NCI-H187 treated with DMSO at 0.1 percent for 48 hours (cell line): Measurements from ENCODE around the gene SPATA6.
"Not testable (repeated sequence)": the region's sequence is repeated elsewhere in the genome, so short reads cannot be mapped to it uniquely, and the experiment has no call there.

Experiments used
- DNase-seq: peaks from one replicate; lab custom pipeline; 2025; lab: John Stamatoyannopoulos, UW

Gene SPATA6

DNA sequence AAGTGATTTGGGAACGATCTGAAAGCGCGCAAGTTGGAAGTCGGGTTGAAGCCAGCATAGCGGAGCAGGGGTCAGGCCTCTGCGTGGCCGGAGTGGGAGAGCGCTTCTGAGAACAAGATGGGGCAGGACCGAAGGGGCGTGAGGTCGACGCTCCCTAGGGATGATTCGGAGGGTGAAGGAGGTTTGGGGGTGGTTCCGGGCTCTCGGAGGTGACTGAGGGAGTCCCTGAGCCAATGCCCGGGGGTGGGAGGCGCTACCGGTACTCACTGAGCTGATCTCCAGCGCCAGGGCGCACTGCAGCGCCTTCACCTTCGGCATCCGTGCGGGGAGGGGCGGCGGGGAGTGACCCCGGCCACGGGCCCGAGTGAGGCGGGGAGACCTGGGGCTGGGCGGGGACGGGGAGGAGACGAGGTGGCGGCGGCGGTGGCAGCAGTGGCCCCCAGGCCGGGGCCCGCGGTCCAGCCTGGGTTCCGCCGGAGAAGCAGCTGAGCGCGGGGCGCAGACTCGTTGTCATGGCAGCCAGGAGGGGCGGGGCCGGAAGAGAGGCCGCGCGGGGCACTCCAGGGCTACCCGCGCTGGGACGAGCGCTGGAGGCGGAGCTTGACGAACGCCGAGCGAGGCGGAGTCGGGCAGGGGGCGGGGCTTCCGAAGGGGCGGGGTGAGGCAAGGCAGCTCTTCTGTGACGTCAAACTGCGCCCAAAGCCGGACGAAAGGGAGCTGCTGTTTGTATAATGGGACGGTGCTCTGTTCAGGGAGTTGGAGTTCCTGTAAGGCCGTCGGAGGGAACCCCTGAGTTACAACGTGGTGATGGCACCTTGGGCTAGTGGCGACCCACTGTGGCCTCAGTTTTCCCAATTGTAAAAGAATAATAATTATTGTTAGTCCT is at the start of gene SPATA6:
Gene SPATA6 (minus strand): TSS at position 514 of the 886 bp plus-strand sequence. CDS start 196 bp downstream, at position 318.
- DNase-seq: peak; percentile 51

DNA sequence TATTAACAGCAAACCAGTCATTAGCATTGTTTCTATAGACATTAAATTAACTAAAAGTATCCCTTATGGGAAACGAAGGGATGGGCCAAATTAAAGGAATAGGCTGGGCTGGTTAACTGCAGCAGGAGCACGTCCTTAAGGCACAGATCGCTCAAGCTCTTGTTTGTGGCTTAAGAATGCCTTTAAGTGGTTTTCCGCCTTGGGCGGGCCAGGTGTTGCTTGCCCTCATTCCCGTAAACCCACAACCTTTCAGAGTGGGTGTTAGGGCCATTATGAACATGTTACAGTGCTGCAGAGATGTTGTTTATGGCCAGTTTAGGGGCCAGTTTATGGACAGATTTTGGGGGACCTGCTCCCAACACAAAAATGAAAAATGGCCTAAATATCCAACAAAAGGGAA is 47.9 kb upstream of the SPATA6 start:
- not testable (repeated sequence) for DNase-seq

DNA sequence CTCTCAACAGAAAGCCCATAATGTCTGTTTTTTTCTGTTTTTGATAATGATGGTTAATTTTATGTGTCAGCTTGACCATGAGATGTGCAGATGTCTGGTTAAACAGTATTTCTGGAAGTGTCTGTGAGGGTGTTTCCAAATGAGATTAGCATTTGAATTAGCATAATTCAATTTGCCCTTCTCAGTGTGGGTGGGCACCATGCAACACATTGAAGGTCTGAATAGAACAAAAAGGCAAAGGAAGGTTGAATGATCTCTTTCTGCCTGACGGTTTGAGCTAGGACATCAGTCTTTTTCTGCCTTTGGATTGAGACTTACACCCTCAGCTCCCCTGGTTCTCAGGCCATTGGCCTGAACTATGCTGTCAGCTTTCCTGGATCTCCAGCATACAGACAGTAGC is 34.9 kb upstream of the SPATA6 start:
- DNase-seq: no peak

DNA sequence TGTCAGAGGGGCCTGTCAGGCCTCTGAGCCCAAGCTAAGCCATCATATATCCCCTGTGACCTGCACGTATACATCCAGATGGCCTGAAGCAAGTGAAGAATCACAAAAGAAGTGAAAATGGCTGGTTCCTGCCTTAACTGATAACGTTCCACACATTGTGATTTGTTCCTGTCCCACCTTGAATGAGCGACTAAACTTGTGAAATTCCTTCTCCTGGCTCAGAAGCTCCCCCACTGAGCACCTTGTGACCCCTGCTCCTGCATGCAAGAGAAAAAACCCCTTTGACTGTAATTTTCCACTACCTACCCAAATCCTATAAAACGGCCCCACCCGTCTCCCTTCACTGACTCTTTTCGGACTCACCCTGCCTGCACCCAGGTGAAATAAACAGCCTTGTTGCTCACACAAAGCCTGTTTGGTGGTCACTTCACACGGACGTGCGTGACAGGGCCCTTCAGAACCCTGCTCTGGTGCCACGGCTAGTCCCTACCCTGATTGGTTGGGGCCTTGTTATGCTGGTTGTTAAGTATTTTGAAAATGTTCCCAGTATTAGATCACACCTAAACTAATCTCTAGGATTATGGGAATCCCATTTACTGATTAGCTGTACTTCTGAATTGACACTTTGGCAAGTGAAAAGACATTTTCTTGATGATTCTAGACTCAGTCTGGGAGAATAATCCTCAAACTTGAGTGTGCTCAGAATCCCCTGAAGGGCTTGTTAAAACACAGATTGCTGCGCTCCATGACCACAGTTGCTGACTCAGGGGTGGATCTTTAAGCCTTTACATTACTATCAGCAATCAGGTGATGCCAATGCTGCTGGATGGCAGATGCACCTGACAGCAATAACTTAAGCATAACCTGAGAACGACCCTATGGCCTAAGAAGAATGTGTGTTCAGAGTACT is 28.8 kb upstream of the SPATA6 start:
- DNase-seq: no peak

DNA sequence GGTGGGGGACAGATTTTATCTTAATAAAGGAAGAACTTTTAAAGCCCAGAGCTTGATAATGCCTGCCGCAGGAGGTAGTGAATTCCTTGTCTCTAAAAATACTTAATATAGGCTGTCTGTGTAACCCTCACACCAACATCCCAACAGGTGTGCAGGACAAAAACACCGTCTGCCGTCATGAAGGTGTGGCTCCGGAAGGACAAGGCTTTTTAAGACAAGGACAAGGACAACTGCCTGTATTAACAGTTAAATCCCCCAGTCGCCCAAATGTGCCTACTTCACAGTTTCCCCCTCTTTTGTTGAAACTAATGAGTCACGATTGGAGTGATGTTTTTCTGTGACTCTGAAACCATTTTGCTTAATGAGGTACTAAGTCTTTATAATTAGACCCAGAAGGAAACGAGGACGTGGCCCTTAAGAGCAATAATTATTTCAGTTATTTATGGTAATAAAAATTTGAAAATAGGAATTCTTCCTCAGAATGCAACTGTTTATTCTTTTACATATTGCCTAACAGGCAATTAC is 27.3 kb upstream of the SPATA6 start:
- DNase-seq: no peak

DNA sequence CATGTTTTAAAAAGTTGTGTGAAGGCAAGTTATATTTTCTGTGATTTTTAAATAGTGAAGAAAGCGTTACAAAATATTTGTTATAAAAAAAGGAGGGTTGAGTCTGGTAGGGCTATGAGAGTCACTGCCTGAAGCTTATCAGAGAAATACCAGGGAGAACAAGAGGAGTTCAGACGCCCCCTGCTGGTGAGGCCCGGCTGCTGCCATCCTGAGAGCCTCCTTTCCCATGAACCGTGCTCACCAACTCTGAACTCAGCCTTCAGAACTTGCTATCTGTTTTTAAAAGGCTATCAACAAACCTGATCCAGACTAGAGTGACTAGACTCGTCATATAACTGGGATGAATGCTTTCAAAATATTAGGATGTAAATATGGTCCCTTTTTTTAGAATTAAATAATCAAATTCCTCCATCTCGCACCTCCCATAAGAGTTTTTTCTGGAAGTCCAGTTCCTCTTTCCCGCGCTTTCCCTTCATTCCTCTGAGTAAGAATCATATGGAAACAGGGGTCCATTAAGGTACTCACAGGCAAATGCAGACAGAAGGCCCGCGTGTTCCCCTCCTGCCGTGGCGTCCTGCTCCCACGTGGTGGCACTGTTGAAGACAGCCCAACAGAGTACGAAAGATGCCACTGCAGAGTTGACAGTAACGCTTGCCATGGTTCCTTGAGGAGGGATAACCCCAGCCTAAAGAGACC is 26.2 kb upstream of the SPATA6 start:
- DNase-seq: peak; percentile 27

DNA sequence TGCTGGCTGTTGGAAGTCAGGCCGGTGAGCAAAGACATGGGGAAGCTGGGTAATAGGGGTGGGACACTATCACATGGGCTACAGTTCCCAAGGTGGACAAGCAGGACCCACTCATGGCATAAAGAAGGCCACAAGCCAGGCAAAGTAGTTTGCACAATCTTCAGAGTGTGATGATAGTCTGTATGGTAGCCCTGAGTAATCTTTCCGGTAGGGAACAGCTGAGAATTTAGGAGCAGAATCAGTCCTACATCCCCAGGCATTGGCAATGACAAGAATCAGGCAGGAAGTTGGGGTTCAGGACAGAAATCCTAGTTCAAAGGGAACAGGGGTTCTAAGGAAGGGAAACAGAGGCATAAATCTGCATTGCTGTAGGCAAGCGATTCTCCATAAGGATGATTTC is 23.9 kb upstream of the SPATA6 start:
- DNase-seq: no peak

DNA sequence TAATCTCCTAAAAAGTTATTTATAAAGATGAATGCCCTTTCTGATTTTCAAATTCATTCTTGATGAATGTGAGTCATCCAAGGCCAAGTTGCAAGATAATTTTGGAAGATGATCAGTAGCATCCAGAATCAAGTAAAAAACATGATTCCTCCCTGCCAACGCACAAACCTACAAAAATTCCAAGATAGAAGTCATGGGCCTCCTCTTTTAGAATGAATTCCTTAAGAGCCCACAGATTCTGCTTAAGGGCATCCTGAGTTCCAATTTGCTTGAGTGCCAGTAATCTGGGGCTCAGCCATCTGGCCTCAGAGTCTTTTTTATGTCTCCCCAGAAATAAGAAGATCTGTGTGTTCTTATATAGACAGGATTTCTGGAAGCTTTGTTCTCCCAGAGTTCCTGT is 23.2 kb upstream of the SPATA6 start:
- no peak for DNase-seq

DNA sequence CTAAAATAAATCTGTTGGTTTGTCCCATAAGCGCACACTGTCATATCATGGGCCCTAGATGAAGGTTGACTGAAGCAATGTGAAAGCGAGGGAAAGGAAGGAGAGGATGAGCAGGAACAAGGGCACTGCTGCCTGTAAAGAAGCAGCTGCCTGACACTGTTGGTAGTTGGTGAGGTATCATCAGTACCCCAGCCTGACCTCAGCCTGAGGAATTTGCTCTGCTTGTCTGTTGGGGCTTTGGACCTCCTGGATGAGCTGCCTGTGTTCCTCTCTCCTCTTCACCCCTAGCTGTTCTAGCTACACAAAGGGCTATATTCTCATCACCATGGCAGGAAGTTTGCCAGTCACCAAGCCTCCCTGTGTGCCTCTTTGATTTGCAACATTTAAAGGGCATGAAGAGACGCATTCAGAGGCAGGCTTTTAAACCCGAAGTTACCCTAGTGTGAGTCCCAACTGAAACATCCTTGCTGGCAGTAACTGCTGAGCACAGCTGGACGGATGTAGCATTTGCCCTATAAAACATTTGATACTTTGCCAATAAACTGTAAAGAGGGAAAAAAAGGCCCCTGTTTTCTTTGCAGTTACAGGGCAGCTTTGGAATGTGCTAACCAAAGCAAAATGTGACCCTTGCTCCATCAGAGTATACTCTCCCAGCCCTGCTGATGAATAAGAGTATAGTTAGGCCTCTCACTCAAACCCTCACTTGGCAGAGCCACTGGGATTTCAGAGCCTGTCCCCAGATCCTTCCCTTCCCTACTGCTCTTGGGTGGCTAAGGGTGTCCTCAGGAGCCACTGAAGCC is 22.2 kb upstream of the SPATA6 start:
- no peak for DNase-seq

DNA sequence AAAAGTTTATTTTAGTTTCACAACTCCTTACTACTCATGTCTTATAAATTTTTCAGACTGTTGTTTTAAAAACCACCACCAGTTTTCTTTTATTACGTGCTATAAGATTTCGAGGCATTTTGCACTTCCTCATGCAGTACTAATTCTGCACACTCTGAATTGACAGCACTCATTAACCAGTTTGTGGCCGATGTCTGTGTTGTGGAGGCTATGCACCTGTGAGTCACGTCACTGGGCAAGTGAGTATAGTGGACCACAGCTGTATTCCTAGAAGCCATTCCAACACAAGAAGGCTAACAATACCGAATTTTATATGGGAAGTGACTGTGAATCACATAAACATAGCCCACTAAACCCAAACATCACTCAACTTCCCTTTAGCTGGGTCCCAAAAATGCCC is 21.0 kb upstream of the SPATA6 start:
- DNase-seq: no peak

DNA sequence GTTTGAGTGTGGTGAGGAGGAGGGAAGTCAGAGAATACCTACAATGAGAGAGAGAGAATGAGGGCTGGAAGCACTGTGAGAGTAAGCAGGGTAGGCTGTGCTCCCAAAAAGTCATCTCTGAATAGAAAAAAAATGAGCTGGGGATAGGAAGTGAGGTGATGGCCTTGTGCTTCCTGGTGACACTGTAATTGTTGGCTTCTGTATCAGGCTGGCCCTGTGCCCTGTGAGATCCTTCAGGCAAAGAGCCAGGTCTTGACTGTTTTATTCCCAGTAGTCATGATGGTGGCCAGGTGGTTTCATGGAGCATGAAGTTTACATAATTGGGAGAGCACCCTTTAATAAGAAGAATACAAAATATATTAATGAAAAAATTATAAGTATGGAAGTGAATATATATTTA is 20.4 kb upstream of the SPATA6 start:
- DNase-seq: no peak

DNA sequence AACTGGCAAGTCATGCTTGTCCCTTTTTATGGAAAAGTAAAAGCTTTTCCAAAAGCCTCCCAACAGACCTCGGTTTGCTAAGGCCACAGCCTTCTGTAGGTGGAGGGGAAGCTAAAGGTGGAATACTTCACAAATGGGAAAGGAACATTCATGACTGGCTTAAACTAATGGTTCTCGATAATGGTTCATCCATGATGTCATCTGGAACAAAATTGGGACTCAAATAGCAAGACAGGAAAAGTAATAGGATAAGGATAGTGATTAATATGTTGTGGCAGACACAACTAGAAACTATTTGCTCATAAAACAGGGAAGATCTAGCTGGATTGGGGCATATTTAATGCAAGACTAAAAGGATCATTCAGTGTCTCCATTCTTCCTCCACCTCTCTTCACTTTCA is 16.7 kb upstream of the SPATA6 start:
- DNase-seq: no peak

DNA sequence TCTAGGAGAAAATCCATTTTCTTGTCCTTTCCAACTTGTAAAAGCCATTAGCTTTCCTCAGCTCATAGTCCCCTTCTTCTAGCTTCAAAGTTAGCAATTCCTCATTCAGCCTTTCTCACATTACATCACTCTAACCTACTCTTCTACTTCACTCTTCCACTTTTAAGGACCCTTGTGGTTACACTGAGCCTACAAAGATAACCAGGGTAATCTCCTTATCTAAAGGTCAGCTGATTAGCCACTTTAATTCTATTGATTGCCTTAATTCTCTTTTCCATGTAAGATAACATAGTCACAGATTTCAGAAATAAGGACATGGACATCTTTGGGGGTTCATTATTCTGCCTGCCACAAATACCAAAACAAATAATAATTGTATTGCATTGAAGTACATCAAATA is 8.5 kb upstream of the SPATA6 start:
- DNase-seq: no peak

DNA sequence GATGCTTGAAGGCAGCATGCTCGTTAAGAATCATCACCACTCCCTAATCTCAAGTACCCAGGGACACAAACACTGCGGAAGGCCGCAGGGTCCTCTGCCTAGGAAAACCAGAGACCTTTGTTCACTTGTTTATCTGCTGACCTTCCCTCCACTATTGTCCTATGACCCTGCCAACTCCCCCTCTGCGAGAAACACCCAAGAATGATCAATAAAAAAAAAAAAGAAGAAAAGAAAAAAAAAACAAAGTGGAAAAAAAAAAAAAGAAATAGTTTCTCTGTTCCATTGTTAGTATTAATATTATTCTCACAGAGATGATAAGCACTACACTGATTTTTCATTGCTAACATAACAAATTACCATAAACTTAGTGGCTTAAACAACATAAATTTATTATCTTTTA is 8.0 kb upstream of the SPATA6 start:
- not testable (repeated sequence) for DNase-seq

DNA sequence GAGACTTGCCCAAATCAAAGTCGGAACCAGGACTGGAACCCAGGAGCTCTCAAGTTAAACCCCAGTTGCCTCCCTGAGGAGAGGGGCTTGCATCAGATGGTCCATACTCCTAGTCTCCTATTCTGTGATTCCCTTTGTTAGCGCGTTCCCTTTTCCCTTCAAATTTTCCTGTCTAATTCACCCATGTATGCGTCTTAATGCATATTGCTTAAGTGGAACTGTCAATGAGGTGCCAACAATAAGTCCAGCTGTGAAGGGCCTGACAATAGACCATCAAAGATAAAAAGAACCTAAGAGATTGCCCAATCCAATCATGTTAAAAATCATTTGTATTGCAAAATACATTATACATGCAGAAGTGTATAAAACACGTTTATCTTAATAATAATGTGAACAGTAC is 634 bp upstream of the SPATA6 start:
- no peak for DNase-seq

DNA sequence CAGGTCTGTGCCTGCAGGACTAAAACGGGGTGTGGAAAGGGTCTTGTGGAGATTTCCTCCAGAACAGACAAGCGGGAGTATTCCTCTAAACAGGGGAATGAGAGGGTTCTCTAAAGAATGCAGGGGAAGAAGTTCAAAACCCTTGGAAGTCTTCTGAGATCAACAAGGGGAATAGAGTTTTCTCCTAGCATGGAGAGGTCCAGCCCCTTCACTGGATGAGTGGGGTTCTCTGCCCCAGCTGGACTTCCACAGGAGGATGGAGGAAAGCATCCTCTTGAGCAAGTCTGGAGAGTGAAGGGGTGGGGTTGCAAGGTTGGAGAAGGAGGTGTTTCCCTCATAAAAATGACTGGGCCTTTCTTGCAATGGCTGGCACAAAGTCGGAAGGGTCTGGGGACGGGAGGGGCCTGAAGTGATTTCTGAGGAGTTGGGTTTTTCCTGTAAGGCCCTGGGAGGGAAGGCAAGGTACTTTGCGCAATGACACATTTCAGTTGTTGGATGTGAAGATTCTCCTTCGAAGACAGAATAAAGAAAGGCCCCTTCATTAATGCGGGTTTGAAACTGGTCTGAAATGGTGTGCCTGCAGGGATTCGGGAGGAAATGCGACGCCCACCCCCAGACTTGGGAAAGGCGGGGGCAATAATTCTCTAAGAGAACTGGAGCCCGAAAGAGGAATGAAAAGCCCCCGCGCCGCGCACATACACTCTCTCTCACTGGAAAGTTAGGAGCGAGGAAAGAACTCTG is 884 bp downstream of the SPATA6 start:
- DNase-seq: no peak

DNA sequence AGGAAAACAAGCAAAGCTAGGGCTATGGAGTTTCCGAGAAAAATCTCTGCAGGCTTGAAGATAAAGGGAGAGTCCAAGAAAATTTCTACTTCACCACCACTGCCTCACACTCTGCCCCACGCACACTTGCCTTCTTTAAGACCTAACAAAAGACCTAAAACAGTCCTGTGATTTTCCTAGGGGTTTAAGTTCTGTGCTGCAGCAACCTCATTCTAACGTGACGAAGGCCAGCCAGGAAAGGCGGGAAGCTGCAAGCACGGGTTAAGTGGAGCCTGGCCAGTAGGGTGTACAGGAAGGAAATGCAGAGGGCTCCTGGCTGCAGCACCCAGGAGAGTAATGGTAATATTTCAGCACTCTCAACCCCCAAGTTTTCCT is 1.5 kb downstream of the SPATA6 start:
- DNase-seq: no peak

DNA sequence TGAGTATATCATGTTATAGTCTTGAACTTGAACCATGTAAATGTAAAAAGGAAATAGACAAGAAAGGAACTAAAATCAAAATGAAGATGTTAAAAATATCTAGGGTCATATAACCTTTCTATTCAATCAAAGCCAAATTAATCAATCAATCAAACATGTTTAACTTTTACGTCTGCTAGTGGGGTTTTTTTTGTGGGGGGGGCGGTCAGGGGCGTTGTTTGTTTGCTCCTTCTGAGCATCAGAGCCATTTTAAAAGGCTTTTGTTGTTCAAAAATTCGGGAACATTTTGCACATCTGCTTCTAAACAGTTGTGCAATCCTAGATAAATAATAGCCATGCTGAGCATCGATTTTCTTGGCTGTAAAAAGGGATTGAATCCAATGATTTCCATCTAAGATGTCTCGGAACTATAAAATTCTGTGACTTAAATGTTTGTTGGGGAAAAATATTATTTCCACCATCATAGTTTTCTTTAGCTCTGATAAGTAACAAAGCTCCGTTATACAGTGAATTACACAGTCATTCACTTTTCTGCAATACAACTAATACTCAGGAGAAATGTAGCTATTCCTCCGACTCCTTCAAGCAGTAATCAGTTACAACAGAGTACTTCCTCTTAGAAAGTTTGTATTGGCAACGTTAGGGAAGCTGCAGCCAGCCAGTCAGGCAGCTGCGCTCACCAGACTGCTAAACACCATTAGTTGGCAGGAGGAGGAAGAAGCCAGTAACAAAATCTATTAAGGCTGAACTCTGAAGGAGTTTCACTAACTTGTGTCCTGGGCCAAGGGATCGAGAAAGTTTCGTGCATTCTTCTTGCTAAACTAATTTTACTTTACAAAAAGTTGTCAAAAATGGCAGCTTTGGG is 2.2 kb downstream of the SPATA6 start:
- DNase-seq: no peak

DNA sequence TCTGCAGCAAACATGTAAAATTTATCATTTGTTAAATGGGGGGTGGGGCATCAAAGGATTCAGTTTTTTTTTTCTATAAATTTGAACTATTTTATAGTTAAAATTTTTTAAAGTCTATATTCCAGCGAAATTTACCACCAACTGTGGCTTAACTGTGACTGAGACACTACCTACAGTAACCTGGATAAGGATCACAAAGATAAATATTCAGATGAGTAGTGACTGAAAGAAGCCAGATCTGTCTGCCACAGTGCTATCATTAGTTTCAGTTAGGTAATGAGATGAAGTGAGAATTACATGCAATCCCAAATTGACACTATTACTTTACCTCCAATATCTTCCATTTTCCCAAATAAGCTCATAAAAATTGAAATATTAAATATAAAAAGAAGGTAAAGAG is 5.4 kb downstream of the SPATA6 start:
- no peak for DNase-seq
